ENCODE results near the gene HLA-DPB1.

DNA sequence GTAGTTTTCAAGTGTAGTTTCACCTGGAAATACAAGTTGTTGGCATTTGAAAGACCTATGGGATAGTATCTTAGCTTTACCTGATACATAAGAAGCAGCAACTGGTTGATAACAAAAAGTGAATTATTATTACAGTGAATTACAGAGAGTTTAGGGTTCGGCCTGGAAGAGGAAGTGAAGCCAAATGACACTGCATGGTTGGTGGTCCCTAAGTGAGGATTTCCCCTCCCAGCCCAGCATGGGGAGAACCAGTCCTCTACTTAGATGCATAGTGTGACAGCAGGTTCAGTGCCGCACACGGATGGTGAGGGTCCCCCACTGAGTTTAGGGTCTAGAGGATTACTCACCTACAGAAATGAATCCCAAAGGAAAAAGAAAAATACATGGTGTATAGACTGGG is 18.1 kb downstream of the HLA-DPB1 start:
- TF ChIP-seq, protein P1, sequence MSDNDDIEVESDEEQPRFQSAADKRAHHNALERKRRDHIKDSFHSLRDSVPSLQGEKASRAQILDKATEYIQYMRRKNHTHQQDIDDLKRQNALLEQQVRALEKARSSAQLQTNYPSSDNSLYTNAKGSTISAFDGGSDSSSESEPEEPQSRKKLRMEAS (CRISPR knock-in tag; IDR thresholded peaks at IDR 0.05): no peak
- no peak for TF ChIP-seq SP1 (CRISPR knock-in tag; IDR thresholded peaks at IDR 0.05)

Measured in K562 (cell line).